MCF 10A (cell line): Measurements from ENCODE around the gene TOP1. TPM values are rescaled to one million over a fixed set of nuclear protein-coding genes. Genes with fewer than 3 reads are reported as not detected.
A peak's percentile ranks its signal among the peaks of the same experiment; 100 is the strongest.

Experiments
- BruUV-seq: library from RNA; stranded (reverse); fragments of 400-500 nt; replicated peaks from 2 replicates; lab custom pipeline; 2021; lab: Mats Ljungman, UMichigan
- CTCF ChIA-PET: fragments of 300-600 bp; sonication (Branson Sonifier 250); formaldehyde crosslinking; extraction: SDS; loops from one replicate; lab custom pipeline; 2021; ENCODE audit warnings: antibody characterized with exemption, inconsistent platforms; lab: Yijun Ruan, JAX
- POLR2A ChIA-PET: fragments of 300-600, 350-650 bp; sonication (Branson Sonifier 250); formaldehyde crosslinking; extraction: SDS; loops from one replicate; lab custom pipeline; 2020; ENCODE audit warnings: antibody characterized with exemption, inconsistent platforms; lab: Yijun Ruan, JAX
- DNase-seq: peaks from one replicate; pipeline ENCODE4 v3.0.0-alpha.2; 2018; ENCODE audit not compliant: unreplicated experiment
- H3K27ac Mint-ChIP-seq: one replicate; pipeline ENCODE4 v1.8.0; 2022; ENCODE audit warnings: mild to moderate bottlenecking, low read depth, mixed read lengths; ENCODE audit not compliant: unreplicated experiment
- H3K27me3 Mint-ChIP-seq: one replicate; pipeline ENCODE4 v1.8.0; 2022; ENCODE audit warnings: mixed read lengths; ENCODE audit not compliant: insufficient read depth, unreplicated experiment
- H3K36me3 Mint-ChIP-seq: one replicate; pipeline ENCODE4 v1.8.0; 2022; ENCODE audit warnings: mild to moderate bottlenecking, moderate library complexity, mixed read lengths; ENCODE audit not compliant: insufficient read depth, unreplicated experiment
- H3K4me1 Mint-ChIP-seq: one replicate; pipeline ENCODE4 v1.8.0; 2022; ENCODE audit warnings: mixed read lengths; ENCODE audit not compliant: insufficient read depth, unreplicated experiment
- H3K4me3 Mint-ChIP-seq: one replicate; pipeline ENCODE4 v1.8.0; 2022; ENCODE audit warnings: mild to moderate bottlenecking, moderate library complexity, mixed read lengths; ENCODE audit not compliant: unreplicated experiment
- H3K9me3 Mint-ChIP-seq: one replicate; pipeline ENCODE4 v1.8.0; 2022; ENCODE audit warnings: mixed read lengths; ENCODE audit not compliant: unreplicated experiment
- intact Hi-C: fragments of 100-400 bp; cut with micrococcal nuclease; formaldehyde crosslinking; loops from 2 replicates; pipeline ENCODE4 v1.14.1; 2022
- total RNA-seq: library from RNA; stranded (reverse); gene quantifications from 2 replicates; pipeline ENCODE4 v1.2.3, GENCODE V29; 2022
- TF ChIP-seq, protein P1 (sequence below): fragments of 200-600 bp; IDR thresholded peaks from one replicate; pipeline ENCODE4 v1.8.0; 2022; ENCODE audit warnings: antibody characterized with exemption, mild to moderate bottlenecking; ENCODE audit not compliant: unreplicated experiment

Gene TOP1
- total RNA-seq, 1 experiment from 2014 or later, result 174 TPM

- Mint-ChIP-seq H3K27me3 (no peaks in the 10 kb centered on the region), H3K9me3 (no peaks in the 10 kb centered on the region), H3K27ac (peak overlapping the region; percentile 71), H3K4me1 (peaks cover 4% of the 10 kb centered on the region), H3K4me3 (no peak overlapping the region), H3K36me3 (peaks cover 96% of the 10 kb centered on the region)
- intact Hi-C loops, result no loop called here
- no TSS peak for BruUV-seq
- CTCF ChIA-PET, result interaction anchor here (1.2 to 18.0 kb wide), 6 partner anchors 12 to 129 kb away, joined by 3 to 616 read pairs (median 9); no protein-coding TSS in a partner anchor
- no peak for DNase-seq
- POLR2A ChIA-PET, result interaction anchor here (0.9 to 1.4 kb wide), 2 partner anchors 101 to 106 kb away, joined by 3 read pairs; no protein-coding TSS in a partner anchor
- TF ChIP-seq, protein P1, sequence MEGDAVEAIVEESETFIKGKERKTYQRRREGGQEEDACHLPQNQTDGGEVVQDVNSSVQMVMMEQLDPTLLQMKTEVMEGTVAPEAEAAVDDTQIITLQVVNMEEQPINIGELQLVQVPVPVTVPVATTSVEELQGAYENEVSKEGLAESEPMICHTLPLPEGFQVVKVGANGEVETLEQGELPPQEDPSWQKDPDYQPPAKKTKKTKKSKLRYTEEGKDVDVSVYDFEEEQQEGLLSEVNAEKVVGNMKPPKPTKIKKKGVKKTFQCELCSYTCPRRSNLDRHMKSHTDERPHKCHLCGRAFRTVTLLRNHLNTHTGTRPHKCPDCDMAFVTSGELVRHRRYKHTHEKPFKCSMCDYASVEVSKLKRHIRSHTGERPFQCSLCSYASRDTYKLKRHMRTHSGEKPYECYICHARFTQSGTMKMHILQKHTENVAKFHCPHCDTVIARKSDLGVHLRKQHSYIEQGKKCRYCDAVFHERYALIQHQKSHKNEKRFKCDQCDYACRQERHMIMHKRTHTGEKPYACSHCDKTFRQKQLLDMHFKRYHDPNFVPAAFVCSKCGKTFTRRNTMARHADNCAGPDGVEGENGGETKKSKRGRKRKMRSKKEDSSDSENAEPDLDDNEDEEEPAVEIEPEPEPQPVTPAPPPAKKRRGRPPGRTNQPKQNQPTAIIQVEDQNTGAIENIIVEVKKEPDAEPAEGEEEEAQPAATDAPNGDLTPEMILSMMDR, result no peak
These were observed 63.3 kb downstream of the TOP1 start for GRCh38 chr20:41091927-41092326.

- H3K9me3 Mint-ChIP-seq, result no peaks in the 10 kb centered on the region
- peaks cover 6% of the 10 kb centered on the region for H3K4me1 Mint-ChIP-seq
- DNase-seq, result no peak
- no peaks in the 10 kb centered on the region for H3K27me3 Mint-ChIP-seq
- POLR2A ChIA-PET, result interaction anchor here (0.5 to 3.1 kb wide), 16 partner anchors 7 to 1269 kb away, joined by 3 to 30 read pairs (median 4); partner anchors contain the start of gene LPIN3
- TF ChIP-seq, protein P1, result no peak
- BruUV-seq, result no TSS peak
- H3K36me3 Mint-ChIP-seq, result peaks cover 97% of the 10 kb centered on the region
- H3K27ac Mint-ChIP-seq, result no peak overlapping the region
- no peak overlapping the region for H3K4me3 Mint-ChIP-seq
- intact Hi-C loops, result loop anchor here (1.0 kb wide), 2 partner anchors 104 to 126 kb away; no protein-coding TSS in a partner anchor
- CTCF ChIA-PET, result interaction anchor here (0.6 to 18.0 kb wide), 52 partner anchors 9 to 1828 kb away, joined by 3 to 616 read pairs (median 4); no protein-coding TSS in a partner anchor
These were observed 65.9 kb downstream of the TOP1 start for GRCh38 chr20:41094353-41095055.

DNA sequence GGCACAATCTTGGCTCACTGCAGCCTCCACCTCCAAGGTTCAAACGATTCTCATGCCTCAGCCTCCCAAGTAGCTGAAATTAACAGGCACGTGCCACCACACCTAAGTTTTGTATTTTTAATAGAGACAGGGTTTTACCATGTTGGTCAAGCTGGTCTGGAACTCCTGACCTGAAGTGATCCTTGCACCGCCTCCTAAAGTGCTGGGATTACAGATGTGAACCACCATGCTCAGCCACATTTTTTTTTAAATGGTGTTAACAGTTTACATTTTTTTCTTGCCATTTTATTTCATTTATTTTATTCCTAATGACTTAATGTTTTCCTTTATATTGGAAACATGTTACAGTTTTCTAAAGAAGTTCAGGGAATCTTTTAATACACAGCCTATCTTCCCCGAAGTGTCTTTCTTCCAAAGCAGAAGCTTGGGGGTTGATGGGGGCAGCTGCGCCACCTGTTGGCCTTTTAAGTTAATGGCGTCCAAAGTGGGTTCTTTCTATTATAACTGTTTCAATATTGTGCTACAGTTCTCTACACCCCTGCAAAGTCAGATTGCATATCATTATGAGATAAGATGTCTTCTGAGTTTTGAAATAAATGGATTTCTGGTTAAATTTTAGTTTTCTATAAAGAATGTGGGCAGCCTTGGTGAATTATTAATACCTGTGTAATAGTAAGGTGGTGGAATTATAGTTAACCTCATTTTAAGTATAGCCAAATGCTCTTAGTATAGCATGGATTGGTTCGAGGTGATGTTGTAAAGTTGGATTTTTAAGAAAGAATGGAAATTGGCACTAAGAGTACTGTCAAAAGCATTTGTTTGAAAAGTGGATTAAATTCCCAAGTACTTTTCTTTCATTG lies 66.7 kb downstream of the TOP1 start:
- intact Hi-C loops, result loop anchor here (1.0 kb wide), 2 partner anchors 105 to 127 kb away; no protein-coding TSS in a partner anchor
- BruUV-seq, result no TSS peak
- peaks cover 6% of the 10 kb centered on the region for H3K4me1 Mint-ChIP-seq
- ChIA-PET POLR2A (interaction anchor here (0.8 to 3.1 kb wide), 13 partner anchors 8 to 126 kb away, joined by 3 to 30 read pairs (median 4); no protein-coding TSS in a partner anchor), CTCF (interaction anchor here (0.6 to 18.0 kb wide), 54 partner anchors 9 to 1987 kb away, joined by 3 to 616 read pairs (median 4); partner anchors contain the start of gene LPIN3)
- no peak overlapping the region for H3K27ac Mint-ChIP-seq
- no peak overlapping the region for H3K4me3 Mint-ChIP-seq
- DNase-seq, result peak; percentile 63
- no peaks in the 10 kb centered on the region for H3K27me3 Mint-ChIP-seq
- TF ChIP-seq, protein P1, result peak; percentile 82
- H3K36me3 Mint-ChIP-seq, result peaks cover 99% of the 10 kb centered on the region
- no peaks in the 10 kb centered on the region for H3K9me3 Mint-ChIP-seq
